PC-3 (cell line): Measurements from ENCODE around the gene S100A8. TPM values are rescaled to one million over a fixed set of nuclear protein-coding genes. Genes with fewer than 3 reads are reported as not detected.
A peak's percentile ranks its signal among the peaks of the same experiment; 100 is the strongest.

ENCODE experiments used
- ATAC-seq: fragments of 200-7000 bp; cut with Tn5 transposase; 2 replicates; pipeline ENCODE4 v1.9.1; 2020; ENCODE audit warnings: mild to moderate bottlenecking, moderate library complexity
- BruUV-seq: library from RNA; stranded (reverse); fragments of 400-500 nt; replicated peaks from 2 replicates; lab custom pipeline; 2021; lab: Mats Ljungman, UMichigan
- CTCF ChIA-PET: fragments of 300-600 bp; sonication (Branson Sonifier 250); formaldehyde crosslinking; loops from one replicate; lab custom pipeline; 2022; ENCODE audit warnings: antibody characterized with exemption; lab: Charles Lee
- POLR2A ChIA-PET: fragments of 300-600 bp; sonication (Branson Sonifier 250); formaldehyde crosslinking; loops from one replicate; lab custom pipeline; 2022; ENCODE audit warnings: antibody characterized with exemption; ENCODE audit not compliant: unreplicated experiment; lab: Charles Lee
- DNase-seq: peaks from one replicate; pipeline ENCODE4 v3.0.0-alpha.2; 2015
- H2AFZ ChIP-seq: fragments of 300-600 bp; sonication (generic); 2 replicates; pipeline ENCODE4 v1.6.0; 2016; ENCODE audit warnings: antibody characterized with exemption, low read length
- H3F3A ChIP-seq: fragments of 300-600 bp; sonication (generic); one replicate; pipeline ENCODE4 v1.6.0; 2017; ENCODE audit warnings: antibody characterized with exemption, low read length, control low read depth, mild to moderate bottlenecking; ENCODE audit not compliant: unreplicated experiment
- H3K27ac ChIP-seq: fragments of 300-600 bp; sonication (generic); 2 replicates; pipeline ENCODE4 v1.5.1; 2016; ENCODE audit warnings: mild to moderate bottlenecking, low read length
- H3K27me3 ChIP-seq: fragments of 300-600 bp; sonication (generic); 2 replicates; pipeline ENCODE4 v1.6.1; 2016; ENCODE audit warnings: low read length, mixed read lengths
- H3K36me3 ChIP-seq: fragments of 300-600 bp; sonication (generic); 2 replicates; pipeline ENCODE4 v1.6.1; 2016; ENCODE audit warnings: low read depth, mixed run types, low read length, mixed read lengths
- H3K4me1 ChIP-seq: fragments of 300-600 bp; sonication (generic); 2 replicates; pipeline ENCODE4 v1.5.1; 2016; ENCODE audit warnings: low read length; ENCODE audit not compliant: insufficient read depth
- H3K4me2 ChIP-seq: fragments of 300-600 bp; sonication (generic); 2 replicates; pipeline ENCODE4 v1.6.0; 2016; ENCODE audit warnings: low read length
- H3K4me3 ChIP-seq: fragments of 300-600 bp; sonication (generic); 2 replicates; pipeline ENCODE4 v1.5.1; 2016; ENCODE audit warnings: mild to moderate bottlenecking, low read length, mixed read lengths
- H3K79me2 ChIP-seq: fragments of 300-600 bp; sonication (generic); 2 replicates; pipeline ENCODE4 v1.6.1; 2017; ENCODE audit warnings: low read length, mixed read lengths
- H3K9ac ChIP-seq: fragments of 300-600 bp; sonication (generic); 2 replicates; pipeline ENCODE4 v1.6.0; 2016; ENCODE audit warnings: mild to moderate bottlenecking, low read length
- H3K9me2 ChIP-seq: fragments of 300-600 bp; sonication (generic); replicated peaks from 2 replicates; pipeline ENCODE4 v1.6.1; 2016; ENCODE audit warnings: mixed run types, low read length, mixed read lengths
- H3K9me3 ChIP-seq: fragments of 300-600 bp; sonication (generic); 2 replicates; pipeline ENCODE4 v1.6.1; 2016; ENCODE audit warnings: low read length, mixed read lengths
- H4K20me1 ChIP-seq: fragments of 300-600 bp; sonication (generic); 2 replicates; pipeline ENCODE4 v1.6.1; 2016; ENCODE audit warnings: low read length, mixed read lengths
- EZH2 ChIP-seq: fragments of 300-600 bp; sonication (generic); IDR thresholded peaks from one replicate; pipeline ENCODE4 v1.6.1; 2017; ENCODE audit warnings: antibody characterized with exemption, mild to moderate bottlenecking, low read length; ENCODE audit not compliant: unreplicated experiment
- EZH2phosphoT487 ChIP-seq: fragments of 300-600 bp; sonication (generic); IDR thresholded peaks from 2 replicates; pipeline ENCODE4 v1.6.1; 2018; ENCODE audit warnings: mild to moderate bottlenecking, antibody characterized with exemption, low read length, borderline replicate concordance
- intact Hi-C: fragments of 100-400 bp; cut with micrococcal nuclease; formaldehyde crosslinking; loops from 2 replicates; pipeline ENCODE4 v1.9.0; 2023
- total RNA-seq: library from RNA; depleted of rRNA; stranded (reverse); fragments of >200 nt; gene quantifications from 2 replicates; pipeline ENCODE4 v1.2.3, GENCODE V29; 2014
- TF ChIP-seq, protein P1 (sequence below): fragments of 300-600 bp; sonication (generic); conservative IDR thresholded peaks from 2 replicates; pipeline ENCODE4 v1.5.1; 2017; ENCODE audit warnings: antibody characterized with exemption, low read depth, mild to moderate bottlenecking, low read length

The S100A8 gene
- total RNA-seq, 1 experiment from 2014 or later: 0.29 TPM

DNA sequence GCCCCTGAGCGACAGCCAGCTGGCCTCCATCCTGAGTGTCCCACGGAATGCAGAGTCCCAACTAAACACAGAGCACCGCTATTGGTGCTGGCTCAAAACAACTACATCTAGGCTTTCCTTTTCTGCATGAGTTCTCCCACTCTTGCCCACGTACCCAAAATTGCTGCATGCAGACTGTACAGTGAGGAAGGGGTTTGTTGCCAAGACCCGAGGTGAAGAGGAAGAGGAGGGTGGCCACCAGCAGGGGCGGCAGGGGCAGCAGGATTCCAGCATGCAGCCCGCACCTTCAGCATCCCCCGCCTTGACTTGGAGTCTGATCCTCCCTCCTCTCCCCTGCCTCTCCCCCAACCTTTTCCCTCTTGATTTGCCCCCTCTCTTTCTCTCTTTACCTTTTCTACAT is 25.2 kb downstream of the S100A8 start:
- ChIA-PET CTCF (no interaction called here), POLR2A (no interaction called here)

DNA sequence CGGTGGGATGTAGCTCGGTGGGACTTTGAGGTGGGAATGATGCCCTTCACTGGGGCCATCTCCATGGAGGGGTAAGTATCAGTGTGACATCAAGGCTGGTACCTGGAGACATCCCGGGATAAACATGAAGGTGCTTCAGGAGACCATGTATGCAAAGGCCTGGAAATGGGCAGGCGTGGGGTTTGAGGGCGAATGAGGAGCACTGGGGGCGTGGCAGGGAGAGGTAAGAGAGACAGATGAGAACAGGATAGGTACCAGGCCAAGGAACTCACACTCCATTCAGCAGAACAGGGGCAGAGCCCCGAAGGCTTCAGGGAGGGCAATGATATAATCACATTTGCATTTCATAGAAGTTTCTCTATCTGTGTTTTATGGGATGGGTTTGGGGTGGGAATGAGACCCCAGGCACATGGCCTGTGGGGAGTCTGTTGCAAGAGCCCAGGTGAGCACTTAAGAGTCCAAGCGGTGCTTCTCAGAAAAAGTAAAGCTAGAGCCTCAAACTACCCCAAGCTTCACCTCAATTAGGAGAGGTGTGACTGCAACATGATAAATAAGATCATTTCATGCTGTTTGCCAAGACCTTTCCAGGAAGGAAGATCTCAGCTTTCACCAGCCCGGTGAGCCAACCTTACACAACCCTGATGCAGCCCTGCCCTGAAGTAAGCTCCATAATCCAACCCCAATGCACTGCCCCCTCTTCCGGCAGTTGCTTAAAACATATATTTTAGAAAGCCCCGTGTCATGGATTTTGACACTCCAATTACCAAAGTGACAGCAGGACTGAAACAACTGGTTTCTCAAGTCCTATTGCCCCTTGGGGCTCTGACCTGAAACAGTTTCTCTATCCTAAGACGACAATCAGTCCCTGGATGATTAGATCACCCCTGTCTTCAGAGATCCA is 25.9 kb downstream of the S100A8 start:
- no peaks in the 10 kb centered on the region for H3F3A ChIP-seq
- no peak overlapping the region for H3K27ac ChIP-seq
- DNase-seq: peak; percentile 67
- POLR2A ChIA-PET: no interaction called here
- H3K36me3 ChIP-seq: no peaks in the 10 kb centered on the region
- ATAC-seq: no peak
- no peaks in the 10 kb centered on the region for H3K9me2 ChIP-seq
- H3K4me2 ChIP-seq: peak overlapping the region; percentile 60
- no peak for TF ChIP-seq EZH2phosphoT487
- TF ChIP-seq, protein P1, sequence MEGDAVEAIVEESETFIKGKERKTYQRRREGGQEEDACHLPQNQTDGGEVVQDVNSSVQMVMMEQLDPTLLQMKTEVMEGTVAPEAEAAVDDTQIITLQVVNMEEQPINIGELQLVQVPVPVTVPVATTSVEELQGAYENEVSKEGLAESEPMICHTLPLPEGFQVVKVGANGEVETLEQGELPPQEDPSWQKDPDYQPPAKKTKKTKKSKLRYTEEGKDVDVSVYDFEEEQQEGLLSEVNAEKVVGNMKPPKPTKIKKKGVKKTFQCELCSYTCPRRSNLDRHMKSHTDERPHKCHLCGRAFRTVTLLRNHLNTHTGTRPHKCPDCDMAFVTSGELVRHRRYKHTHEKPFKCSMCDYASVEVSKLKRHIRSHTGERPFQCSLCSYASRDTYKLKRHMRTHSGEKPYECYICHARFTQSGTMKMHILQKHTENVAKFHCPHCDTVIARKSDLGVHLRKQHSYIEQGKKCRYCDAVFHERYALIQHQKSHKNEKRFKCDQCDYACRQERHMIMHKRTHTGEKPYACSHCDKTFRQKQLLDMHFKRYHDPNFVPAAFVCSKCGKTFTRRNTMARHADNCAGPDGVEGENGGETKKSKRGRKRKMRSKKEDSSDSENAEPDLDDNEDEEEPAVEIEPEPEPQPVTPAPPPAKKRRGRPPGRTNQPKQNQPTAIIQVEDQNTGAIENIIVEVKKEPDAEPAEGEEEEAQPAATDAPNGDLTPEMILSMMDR: 0 out of 2 replicates have a peak, but pooled peaks have one; percentile 16
- no peaks in the 10 kb centered on the region for H3K79me2 ChIP-seq
- no TSS peak for BruUV-seq
- H3K4me1 ChIP-seq: peaks cover 20% of the 10 kb centered on the region
- CTCF ChIA-PET: no interaction called here
- H4K20me1 ChIP-seq: no peaks in the 10 kb centered on the region
- 0 out of 2 replicates have a peak overlapping the region, but pooled peaks have one; percentile 13 for H2AFZ ChIP-seq
- intact Hi-C loops: no loop called here
- H3K9me3 ChIP-seq: no peaks in the 10 kb centered on the region
- H3K27me3 ChIP-seq: no peaks in the 10 kb centered on the region
- no peak overlapping the region for H3K4me3 ChIP-seq
- H3K9ac ChIP-seq: no peak overlapping the region

More for the DNA sequence above, 25.2 kb downstream of the S100A8 start:
- H3K27ac ChIP-seq: no peak overlapping the region
- intact Hi-C loops: no loop called here
- H3K9me2 ChIP-seq: no peaks in the 10 kb centered on the region
- H3K79me2 ChIP-seq: no peaks in the 10 kb centered on the region
- H3F3A ChIP-seq: no peaks in the 10 kb centered on the region
- peaks cover 24% of the 10 kb centered on the region for H3K4me1 ChIP-seq
- ATAC-seq (no peak), DNase-seq (no peak)
- H3K9ac ChIP-seq: no peak overlapping the region
- H3K4me2 ChIP-seq: peak overlapping the region; percentile 60
- no peaks in the 10 kb centered on the region for H3K9me3 ChIP-seq
- no peaks in the 10 kb centered on the region for H3K36me3 ChIP-seq
- no peak for TF ChIP-seq EZH2phosphoT487
- no peak for TF ChIP-seq EZH2
- TF ChIP-seq, protein P1: no peak
- no peak overlapping the region for H3K4me3 ChIP-seq
- no peaks in the 10 kb centered on the region for H4K20me1 ChIP-seq
- H2AFZ ChIP-seq: no peak overlapping the region
- H3K27me3 ChIP-seq: no peaks in the 10 kb centered on the region
- no TSS peak for BruUV-seq

DNA sequence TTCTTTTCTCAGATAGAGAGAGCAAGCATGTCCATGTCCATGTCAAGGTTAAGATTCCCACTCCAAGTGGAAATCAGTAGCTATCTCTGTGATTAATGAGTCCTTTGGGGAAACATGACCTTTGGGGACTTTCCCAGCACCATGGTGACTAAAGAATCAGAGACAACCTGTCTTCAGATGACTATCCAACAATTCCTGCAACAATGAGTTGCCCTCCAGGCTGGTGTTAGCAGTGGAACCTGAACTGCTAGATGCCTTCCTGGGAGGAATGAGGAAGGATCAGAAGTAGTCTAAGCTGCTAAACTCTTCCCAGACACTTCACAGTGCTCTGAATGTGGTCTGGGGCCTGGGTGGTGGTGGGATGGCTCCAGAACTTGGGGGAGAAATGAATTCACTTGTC is 26.7 kb downstream of the S100A8 start:
- no peak overlapping the region for H2AFZ ChIP-seq
- DNase-seq (peak; percentile 61), ATAC-seq (no peak)
- H3K9me3 ChIP-seq: no peaks in the 10 kb centered on the region
- no peaks in the 10 kb centered on the region for H3K9me2 ChIP-seq
- H3K27ac ChIP-seq: no peak overlapping the region
- POLR2A ChIA-PET: no interaction called here
- H3K79me2 ChIP-seq: no peaks in the 10 kb centered on the region
- no peak overlapping the region for H3K4me2 ChIP-seq
- intact Hi-C loops: no loop called here
- no peaks in the 10 kb centered on the region for H4K20me1 ChIP-seq
- H3K4me3 ChIP-seq: no peak overlapping the region
- no TSS peak for BruUV-seq
- CTCF ChIA-PET: no interaction called here
- peaks cover 18% of the 10 kb centered on the region for H3K4me1 ChIP-seq
- H3K36me3 ChIP-seq: no peaks in the 10 kb centered on the region
- H3F3A ChIP-seq: no peaks in the 10 kb centered on the region
- H3K9ac ChIP-seq: no peak overlapping the region
- no peaks in the 10 kb centered on the region for H3K27me3 ChIP-seq
- TF ChIP-seq EZH2phosphoT487: no peak
- no peak for TF ChIP-seq EZH2
- TF ChIP-seq, protein P1: no peak
